ENCODE results near the gene PPP1R36.

Gene PPP1R36

DNA sequence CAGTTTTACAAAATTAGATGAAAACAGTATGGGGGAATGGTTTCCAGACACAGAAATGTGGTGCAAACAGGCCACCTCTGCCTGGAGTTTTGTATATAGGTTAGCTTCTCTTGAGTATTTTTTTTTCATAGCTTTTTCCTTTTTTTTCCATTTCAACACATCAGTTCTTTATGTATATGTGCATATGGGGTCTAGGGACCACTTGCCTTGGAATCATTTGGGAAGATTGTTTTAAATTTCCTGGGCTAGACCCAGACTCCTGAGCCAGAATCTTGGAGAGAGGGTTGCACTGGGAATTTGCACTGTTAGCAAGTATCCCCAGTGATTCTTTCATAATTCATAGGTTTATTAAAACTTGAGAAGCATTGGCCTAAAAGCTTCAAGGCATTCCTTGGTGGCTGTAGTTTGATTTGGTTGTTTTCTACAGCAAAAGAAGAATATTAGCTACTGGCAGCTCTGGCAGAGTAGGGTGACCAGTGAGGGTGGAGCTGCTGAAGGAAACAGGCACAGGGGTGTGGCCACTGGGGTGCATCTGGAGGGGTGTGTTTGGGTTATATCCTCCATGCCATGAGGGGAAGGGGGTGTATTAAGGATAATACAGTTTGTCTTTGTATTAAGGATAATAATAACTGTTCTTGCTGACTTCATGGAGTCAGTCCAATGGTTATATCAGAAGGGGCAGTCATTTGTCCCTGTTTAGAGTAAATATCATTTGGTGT is 22.8 kb downstream of the PPP1R36 start:
- no peak for DNase-seq

DNA sequence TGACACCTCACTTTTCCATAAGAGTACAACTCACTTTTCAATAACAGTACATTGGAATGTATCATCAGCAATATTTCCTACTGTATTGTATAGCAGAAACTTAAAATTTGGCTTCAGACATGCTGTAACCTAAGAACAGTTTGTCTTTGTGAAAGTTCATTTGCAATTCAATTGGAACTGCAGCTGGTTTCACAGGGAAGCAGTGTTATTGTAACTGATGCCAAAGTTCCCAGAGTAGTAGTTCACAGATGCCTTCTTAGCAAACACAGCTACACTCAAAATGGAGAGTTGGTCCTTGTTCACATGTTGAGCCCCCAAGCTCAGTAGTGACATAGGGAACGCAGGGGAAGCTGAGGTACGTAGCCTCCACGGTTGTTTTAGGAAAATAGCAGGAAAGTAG is 23.3 kb downstream of the PPP1R36 start:
- DNase-seq, result no peak

DNA sequence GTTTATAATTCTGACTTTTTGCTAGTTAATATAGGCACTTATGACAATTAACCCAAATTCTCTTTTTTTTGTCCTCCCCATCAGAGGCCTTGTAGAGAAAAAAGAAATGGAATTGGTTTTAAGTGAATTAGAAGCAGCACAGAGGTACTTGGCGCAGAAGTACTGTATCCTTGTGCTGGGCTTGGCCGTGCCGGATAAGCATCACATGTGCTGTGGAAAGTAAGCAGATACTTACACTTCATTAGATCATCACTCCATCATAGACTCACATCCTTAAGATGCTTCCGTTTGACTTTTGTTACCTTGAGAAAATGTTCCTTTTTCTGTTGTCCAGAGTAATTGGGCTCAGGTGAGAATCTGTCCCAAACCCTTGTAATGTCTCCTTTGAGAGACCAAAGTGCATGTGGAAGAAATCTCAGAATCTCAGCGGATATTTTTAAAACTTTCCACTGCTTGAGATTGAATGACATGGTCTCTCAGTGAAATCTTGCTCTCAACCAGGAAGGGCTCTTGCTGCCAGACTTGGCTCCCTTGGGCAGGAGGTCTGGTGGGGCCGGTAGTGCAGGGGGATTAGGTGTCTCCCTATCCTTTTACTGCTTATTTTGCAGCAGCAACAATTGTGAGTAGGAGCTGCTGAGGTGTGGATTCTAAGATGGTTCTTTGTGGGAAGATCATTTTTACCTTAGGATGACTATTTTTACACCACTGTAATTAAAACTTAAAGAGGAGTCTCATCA is 24.8 kb downstream of the PPP1R36 start:
- no peak for DNase-seq

DNA sequence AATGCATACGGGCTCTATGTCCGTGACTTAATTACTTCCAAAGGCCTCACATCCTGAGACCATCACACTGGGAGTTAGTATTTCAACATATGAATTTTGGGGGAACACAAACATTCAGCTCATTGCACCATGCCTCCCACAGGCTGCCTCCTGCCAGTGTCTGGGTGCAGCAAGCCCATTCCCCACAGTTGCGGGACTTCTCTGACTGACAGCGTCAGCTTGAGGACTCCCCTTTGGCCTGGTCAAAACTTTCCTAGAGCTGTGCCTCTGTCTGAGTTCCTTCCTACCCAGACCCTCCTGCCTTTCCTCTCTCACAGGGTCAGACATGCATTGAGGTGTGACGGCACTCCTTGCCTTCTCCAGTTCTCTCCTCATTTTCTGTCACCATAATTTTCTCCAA is 27.4 kb downstream of the PPP1R36 start:
- no peak for DNase-seq

DNA sequence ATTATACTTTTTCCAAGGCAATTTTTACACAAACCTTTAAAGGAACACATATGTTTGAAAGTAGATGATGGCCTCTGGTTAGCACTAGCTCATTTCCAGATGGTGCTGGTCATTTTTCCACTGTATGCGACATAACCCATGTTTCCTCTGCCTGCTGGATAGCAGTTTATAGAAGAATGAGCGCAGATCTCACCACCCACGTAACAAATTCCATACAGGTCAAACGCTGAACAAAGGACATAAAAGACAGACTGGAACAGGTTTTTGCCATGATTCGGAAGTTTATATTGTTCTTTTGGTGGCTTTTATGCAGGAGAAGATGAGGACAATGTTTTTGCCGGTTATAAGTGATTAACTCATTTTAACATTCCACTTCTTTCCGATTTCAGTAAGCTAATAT is 30.7 kb downstream of the PPP1R36 start:
- DNase-seq, result no peak

DNA sequence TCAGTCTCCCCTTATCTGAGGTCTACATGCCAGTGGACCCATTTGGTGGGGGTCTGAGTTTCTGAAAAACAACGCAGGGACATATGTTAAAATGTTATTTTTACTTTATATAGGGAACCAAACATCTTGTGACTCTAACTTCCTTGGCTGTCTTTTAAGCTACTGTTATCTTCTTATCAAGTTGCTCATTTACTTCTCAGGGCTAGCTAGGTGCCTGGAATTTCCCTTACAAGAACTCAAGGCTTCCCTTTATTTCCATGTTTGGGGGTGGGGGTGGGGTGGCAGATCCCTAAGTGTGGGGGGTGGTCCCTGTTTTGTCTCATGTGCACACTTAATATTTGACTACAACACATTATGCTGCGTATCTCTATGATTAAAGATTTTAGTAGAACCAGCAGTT is 31.6 kb downstream of the PPP1R36 start:
- no peak for DNase-seq

DNA sequence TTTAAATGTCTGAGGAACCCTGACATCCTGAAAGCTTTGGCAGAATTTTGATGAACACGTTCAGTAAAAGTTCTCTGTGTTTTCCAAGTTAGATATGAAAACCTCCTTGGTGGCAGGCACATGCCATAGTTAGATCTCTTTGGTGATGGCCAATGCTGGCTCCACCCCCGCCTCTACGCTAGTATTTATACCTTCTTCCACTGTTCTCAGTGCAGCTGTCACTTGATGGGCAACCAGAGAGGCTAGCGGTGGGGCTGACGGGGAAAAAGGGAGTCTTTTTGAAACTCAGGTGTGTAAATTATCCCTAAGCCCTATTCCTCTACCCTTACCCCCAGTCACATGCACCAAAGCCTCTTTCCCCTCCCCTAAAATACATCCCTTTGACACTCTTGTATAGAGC is 32.1 kb downstream of the PPP1R36 start:
- DNase-seq, result no peak

DNA sequence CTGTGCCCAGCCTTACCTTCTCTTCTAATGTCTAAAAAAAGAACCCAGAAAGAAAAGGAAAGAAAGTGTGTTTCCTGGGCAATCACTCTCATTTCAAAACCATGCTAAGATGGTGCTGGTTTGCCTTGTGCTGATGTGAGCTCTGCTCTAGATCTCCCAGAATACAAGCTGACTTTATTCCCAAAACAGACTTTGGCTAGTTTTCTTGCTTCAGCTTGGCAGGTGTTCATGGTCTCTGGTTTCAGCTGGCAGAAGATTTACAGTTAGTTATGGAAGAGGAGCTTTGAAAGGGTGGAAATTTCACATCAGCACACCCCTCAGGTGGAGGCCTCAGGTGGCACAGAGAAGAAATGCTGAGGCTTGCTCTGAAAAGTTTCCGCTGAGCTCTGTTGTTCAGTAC is 34.4 kb downstream of the PPP1R36 start:
- no peak for DNase-seq

DNA sequence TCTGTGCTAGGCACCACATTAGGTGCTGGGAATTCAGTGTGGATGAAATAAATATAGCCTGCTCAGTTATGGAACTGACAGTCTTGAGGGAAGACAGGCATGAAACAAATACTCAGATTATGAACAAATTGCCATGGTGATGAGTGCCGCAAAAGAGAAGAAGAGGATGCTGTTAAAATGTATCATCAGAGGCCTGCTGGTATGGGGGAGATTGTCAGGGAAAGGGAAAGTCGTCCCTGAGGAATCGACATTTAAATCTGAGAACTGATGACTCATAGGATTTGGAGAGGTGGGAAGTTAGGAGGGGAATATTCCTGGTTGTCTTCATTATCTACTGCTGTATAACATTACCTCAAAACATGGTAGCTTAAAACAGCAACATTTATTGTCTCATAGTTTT is 42.0 kb downstream of the PPP1R36 start:
- DNase-seq, result no peak

DNA sequence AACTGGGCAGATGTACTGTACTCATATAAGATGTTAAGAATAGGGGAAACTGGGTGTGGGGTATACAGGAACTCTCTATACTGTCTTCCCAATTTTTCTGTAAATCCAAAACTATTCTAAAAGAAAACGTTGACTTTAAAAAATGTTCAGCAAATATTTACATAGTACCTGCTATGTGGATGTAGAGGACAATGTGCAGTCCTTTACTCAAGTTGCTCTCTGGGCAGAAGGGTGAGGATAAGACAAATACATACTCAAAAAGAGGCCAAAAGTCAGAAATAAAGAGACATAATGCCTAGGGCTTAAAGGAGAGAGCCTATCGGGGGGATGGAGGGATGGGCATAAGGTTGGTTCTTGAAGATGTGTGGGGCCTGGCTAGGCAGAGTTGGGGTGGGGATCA is 44.7 kb downstream of the PPP1R36 start:
- DNase-seq, result no peak

DNA sequence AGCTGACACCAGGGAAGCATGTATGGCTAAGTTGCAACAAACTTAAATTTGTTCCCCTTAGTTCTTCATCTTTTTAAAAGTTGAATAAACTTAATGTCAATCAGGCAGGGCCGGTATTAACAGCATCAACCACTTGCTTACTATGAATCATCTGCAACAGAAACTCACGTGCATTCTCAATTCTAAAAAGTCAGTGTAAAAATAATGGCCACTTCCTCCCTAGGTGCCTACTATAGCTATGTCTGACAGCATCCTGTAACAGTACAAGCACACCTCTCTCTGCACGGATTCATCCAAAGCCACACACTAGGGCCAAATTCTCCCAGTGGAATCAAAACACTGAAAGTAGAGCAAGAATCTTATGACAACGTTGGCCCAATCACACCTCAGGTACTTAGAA is 48.6 kb downstream of the PPP1R36 start:
- no peak for DNase-seq

DNA sequence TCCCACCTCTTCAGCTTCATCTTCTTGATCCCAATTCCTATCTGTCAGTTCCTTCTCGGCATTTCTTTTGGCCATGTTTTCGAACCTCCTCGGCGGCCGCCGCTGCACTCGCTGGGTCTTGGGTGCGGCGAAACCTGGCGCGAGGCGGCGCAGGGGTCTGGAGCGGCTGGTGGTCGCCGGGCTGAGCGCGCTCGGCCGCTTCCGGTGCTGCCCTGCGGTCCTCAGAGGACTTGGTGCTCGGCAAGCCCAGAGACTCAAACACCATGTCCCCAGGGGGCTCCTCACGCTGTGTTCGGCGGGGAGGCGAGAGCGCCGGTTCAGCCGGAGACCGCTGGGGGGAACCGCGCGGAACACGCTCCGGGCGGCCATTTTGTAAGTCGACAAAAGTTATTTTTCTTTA is 51.8 kb downstream of the PPP1R36 start:
- DNase-seq, result no peak

DNA sequence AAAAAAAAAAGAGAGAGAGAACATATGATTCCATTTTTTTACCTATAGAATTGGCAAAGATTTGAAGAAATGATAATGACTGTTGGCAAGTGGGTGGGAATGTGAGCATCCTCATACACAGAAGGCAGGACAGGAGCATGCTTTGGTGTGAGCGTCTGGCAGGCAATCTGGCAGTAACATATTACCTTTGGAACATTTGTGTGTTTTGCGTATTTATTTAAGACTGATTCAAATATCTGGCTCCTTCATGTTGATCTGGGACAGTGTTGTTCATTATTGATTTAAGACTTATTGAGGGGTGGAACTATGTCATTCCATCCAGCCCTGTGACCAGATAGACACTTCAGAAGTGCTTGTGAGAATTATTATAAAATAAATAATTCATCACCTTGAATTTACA is 53.1 kb downstream of the PPP1R36 start:
- DNase-seq, result no peak

DNA sequence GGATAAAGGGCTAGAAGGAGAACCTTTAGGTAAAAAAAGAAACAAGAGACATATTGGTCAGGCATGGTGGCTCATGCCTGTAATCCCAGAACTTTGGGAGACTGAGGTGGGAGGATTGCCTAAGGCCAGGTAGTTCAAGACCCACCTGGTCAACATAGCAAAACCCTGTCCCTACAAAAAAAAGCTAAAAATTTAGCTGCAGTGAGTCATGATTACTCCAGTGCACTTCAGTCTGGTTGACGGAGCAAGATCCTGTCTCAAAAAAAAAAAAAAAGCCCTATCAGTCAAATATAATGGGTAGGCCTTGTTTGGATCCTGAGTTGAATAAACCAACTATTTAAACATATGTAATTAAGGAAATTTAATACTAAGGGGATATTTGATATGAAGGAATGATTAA is 54.2 kb downstream of the PPP1R36 start:
- DNase-seq, result no peak

DNA sequence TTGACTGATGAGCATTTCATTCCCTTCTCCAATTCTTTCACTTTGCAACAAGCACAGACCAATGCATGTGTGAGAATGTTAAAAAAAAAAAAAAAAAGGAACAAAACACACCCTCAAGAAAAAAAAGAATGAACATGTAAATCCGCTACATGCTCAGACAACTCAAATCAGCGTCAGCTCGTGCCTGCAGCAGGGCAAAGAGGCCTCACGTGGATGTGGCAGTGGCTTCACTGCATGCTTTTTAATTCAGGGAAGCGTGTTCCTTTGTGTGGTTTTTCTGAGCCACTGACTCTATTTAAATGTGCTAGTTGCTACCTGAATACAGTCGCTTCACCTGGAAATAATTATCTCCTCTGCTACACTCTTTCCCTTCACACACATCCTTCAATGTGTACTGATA is 55.1 kb downstream of the PPP1R36 start:
- DNase-seq, result no peak

DNA sequence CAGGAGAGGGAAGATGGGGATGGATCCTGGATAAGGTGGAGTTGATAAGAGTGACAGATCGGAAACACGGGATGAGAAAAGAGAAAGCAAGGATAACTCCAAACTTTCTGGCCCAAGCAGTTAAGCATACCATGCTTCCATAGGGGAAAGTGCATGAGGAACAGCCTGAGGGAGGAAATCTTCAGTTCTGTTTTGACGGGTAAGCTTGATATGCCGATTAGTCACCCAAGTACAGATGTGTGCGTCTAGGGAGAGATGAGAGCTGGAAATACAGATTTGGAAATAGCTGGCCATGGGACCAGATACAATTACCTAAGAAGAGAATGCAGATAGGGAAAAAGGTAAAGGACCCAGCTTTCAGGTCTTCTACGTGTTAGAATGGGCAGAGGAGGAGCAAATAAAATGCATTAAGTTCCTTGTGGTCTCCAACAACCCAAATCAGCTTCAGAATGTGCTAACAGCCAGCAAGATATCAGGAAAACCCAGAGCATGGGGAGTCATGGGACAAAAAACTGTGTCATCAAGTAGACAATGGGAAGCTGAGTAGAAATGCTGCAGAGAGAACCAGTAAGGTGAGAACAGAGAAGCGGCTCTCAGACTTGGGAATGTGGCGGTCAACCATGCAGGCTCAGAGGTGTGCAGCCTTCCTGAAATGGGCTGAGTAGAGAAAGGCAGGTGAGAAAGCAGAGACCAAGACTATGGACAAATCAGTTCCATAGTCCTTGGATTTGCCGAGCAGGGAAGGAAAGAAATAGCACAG is 56.3 kb downstream of the PPP1R36 start:
- DNase-seq, result no peak

DNA sequence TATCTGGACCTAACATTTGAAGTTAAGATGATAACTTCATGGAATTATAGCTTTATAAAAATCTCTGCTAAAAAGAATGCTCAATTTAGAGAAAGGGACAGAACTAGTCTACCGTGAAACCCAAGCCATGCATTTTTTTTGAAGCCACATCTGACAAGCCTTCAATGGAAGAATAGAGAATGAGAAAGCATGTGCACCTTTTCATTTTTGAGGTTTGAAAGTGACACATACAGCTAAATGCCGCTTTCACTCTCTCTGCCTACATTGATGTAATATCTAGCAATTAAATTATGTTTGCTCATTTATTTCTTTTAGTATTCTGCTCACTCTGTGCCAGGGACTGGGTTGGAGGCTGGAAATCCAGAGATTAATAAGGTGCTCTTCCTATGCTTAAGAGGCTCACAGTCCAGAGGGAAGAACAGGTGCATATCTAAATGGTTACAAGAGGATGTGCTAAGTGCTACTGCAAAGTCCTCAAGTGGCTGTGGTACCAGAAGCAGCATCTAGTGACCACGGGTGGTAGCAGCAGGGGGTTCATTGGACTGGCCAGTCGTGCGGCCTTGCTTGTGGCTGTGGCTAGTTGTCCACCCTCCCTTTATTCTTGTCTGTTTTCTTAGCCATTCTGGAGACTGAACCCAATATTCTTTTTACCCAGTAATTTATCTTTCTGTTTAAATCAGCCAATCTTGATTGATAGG is 60.4 kb downstream of the PPP1R36 start:
- no peak for DNase-seq

DNA sequence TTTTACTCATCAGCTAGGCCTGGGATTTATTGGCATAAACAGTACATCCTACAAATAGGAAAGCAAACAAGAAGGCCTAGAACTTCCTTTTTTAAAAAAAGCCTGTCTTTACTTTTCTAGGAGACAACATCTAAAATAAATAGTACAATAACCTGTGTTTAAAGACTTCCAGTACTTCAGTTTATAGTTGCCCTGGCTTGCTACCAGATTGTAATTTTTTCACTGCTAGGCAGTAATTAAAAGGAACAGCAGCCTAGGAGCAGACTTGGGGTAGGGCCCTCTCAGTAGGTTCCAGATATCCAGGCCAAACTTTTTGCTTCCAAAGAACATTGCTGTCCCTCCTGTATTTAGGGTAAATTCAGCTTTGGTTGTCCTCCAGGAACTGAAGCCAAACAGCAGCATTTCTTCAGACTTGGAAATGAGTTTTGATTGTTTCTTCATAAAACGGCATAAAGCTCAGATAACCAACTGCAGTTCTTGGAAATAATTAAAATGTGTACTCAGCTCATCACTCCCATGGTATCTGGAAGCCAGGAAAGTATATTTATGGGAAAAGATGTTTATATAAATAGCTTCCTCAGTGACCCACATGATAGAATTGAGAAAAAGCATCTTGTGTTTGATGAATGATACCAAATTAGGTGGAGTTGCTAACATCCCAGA is 61.7 kb downstream of the PPP1R36 start:
- DNase-seq, result no peak

DNA sequence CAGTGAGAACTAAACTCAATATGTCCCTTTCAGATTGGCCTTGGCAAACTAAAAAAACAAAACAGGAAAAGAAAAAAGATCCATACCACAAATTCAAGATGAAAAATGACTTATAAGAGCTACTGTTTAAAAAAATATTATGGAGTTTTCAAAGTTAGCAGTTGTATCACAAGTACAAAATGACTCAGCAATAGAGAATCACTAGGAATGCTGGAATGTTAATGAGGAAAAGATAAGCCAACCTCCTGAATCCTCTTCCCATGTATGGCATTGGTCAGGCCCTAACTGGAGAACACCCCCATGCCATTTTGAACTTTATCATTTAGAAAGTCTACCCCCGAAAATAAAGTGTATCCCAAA is 62.2 kb downstream of the PPP1R36 start:
- no peak for DNase-seq

DNA sequence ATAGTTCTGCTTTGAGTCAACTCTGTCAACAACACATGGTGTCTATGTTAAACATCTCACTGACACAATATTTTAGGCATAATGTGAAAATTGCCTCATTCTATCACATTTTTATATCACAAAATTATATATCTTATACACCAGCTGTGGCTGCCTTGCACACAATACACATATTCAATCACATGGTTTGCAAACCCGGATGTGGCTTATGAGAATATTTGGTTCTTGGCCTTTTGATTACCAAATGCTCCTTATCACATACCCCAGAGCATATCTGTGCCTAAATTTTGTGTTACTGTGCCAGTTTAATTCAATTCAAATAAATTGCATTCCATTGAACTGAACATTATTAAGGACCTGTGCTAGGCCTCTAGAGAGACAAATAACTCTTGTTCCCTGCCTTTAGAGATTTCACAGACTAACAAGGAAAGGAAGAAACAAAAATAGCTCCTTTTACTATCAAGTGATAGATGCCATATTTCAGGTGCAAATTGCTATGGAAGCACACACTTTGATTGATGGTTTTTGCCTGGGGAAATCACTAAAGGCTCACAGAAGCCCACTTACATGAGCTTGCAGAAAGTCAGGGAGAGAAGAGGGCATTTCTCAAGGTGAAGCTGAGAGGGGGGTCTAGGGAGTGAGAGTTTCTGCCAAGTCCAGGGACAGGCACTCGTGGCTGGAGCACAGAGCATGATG is 63.4 kb downstream of the PPP1R36 start:
- DNase-seq, result no peak

DNA sequence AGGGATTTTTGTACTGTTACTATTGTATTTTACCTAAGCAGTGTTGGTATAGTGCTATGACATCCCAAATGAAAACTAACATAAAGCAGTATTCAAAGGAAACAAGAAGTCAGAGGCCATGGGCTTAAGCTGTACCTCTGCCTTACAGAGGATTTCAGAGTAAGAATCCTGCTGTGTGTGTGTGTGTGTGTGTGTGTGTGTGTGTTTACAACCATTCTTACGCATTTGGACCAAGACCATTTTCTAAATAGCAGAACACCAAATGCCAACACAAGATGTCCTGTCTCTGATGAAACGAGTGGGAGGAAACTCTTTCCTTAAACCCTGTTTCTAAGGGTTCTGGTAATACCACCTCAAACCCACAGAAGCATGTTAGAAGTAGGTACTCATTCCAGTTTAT is 64.4 kb downstream of the PPP1R36 start:
- no peak for DNase-seq

DNA sequence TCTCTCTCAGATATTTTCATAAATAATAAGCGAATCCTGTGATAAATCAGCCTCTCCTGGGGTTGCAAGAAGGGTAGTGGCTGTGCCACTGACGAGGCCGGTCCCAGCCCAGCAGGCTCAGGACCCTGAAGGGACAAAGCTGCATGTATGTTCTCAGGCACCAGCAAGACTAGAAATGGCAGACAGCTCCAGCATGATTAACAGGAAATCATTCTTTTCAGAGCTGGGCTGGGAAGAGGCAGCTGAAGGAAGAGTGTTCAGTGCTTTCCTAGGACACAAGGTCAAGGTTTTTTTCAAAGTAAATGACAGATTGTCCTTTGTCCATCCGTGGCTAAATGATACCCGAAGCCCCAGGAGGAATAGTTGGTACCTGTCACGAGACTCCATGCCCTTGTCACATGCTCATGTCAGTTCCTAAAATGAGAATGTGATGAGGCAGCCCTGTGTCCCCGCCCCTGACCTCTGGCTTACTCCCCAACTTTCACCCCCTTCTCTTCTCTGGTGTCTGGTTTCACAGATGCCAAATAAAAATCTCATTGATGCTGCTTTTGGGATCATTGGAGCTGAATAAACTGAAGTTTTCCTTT is 65.1 kb downstream of the PPP1R36 start:
- no peak for DNase-seq
